Mesothelial cell of epicardium (in vitro differentiated cells): ENCODE results near the gene COL27A1. TPM values are rescaled to one million over a fixed set of nuclear protein-coding genes. Genes with fewer than 3 reads are reported as not detected.

Experiments used
- DNase-seq, 2 experiments: peaks; one replicate each; pipeline ENCODE4 v3.0.0; 2021; ENCODE audit warnings: low spot score in 2 of 2; ENCODE audit not compliant: unreplicated experiment in 2 of 2
- H3K27ac Mint-ChIP-seq: 2 replicates; pipeline ENCODE4 v1.8.0; 2021; ENCODE audit warnings: mixed read lengths
- H3K27me3 Mint-ChIP-seq: 2 replicates; pipeline ENCODE4 v1.8.0; 2021; ENCODE audit warnings: low read depth, mixed read lengths
- H3K36me3 Mint-ChIP-seq: 2 replicates; pipeline ENCODE4 v1.8.0; 2021; ENCODE audit warnings: mixed read lengths
- H3K4me1 Mint-ChIP-seq: 2 replicates; pipeline ENCODE4 v1.8.0; 2021; ENCODE audit warnings: mixed read lengths
- H3K4me3 Mint-ChIP-seq: 2 replicates; pipeline ENCODE4 v1.8.0; 2021; ENCODE audit warnings: mild to moderate bottlenecking, moderate library complexity, mixed read lengths
- H3K9me3 Mint-ChIP-seq: 2 replicates; pipeline ENCODE4 v1.8.0; 2021; ENCODE audit warnings: mixed read lengths
- CTCF ChIP-seq: fragments of 200-600 bp; sonication (generic); IDR thresholded peaks from one replicate; pipeline ENCODE4 v1.5.0; 2021; ENCODE audit warnings: antibody characterized with exemption; ENCODE audit not compliant: unreplicated experiment
- total RNA-seq: library from RNA; stranded (reverse); gene quantifications from 3 replicates; pipeline ENCODE4 v1.2.1, GENCODE V29; 2021

Gene COL27A1
- total RNA-seq, 1 donor from 2014 or later, result 138 TPM

DNA sequence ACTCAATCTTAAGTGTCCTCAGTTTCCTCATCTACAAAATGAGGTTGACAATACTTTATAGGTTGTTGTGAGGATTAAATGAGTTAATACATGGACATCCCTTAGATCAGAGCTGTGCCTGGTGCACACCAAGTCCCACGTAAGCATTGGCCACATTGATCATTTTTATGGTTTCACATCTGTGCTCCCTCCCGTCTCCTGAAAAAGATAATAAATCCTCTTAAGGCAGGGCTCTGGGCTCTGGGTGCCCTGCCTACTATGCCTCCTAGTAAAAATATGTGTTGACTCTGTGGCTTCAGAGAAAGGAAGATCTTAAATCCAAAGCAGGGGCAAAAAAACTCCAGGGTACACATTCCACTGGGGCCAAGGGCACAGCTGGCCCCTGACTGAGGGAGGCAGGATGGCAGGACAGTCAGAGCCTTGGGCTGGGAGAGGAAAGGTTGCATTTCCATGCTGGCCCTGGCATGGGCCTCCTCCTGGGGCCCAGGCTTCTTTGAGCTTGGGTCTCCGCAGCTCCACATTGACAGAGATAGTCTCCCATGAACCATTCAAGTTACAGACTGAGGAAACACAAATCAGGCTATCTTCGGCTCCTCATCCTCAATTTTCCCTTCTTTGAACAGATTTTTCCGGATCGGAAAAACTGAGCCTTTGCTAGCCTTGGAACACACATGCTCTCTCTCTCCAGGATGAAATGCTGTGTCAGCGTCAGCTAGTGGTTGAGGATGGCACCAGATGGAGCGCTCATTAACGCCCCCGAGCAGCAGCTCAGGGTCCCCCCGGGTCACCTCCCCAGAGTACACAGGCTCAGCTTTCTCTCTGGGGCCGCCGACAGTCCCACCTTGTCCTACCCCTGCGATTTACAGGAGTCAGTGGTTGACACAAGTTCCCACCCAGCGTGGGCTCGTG is 33.9 kb upstream of the COL27A1 start:
- no peak for DNase-seq
- no peak for TF ChIP-seq CTCF
- H3K4me3 Mint-ChIP-seq, result no peak overlapping the region
- H3K4me1 Mint-ChIP-seq, result peaks cover 13% of the 10 kb centered on the region
- no peaks in the 10 kb centered on the region for H3K27me3 Mint-ChIP-seq
- no peaks in the 10 kb centered on the region for H3K9me3 Mint-ChIP-seq
- no peak overlapping the region for H3K27ac Mint-ChIP-seq
- H3K36me3 Mint-ChIP-seq, result no peaks in the 10 kb centered on the region

DNA sequence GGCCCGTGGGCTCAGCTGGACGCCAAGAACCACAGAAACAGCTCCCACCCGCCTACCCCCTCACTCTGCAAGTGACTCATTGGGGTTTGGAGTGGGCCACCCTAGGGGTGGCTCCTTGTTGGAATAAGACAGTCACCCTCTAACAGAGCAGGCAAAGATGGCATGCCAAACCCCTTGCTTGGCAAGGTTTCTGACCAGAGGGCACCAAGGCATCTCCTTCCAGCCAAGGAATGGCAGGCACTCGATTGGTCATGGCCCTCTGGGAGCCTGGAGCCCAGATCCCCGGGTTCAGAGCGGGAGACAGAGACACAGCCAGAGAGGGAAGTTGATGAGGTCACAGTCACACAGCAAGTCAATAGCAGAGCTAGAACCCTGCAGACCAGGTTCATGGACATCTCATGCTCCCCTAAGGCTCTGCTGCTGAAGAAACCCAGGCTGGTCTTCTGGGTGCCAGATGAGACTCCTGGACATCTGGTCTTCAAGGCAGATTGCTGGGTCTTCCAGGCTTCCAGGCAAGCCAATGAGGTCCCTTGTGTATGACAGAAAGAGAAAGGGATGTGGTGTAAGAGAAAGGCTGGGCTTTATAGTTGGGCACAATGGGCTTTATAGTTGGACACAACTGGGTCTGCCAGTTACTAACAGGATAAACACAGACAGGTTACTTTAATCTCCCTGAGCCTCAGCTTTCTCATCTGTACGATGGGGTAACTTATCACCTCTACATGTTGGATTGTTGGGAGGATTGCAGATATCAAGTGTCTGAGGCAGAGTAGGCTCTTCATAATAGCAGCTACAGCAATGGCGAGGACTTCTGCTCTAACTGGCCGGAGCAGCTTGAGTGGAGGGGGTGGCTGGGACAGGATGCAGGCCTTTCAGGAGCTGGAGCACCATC is 33.0 kb upstream of the COL27A1 start:
- no peaks in the 10 kb centered on the region for H3K36me3 Mint-ChIP-seq
- H3K4me3 Mint-ChIP-seq, result no peak overlapping the region
- no peak overlapping the region for H3K27ac Mint-ChIP-seq
- no peak for TF ChIP-seq CTCF
- no peaks in the 10 kb centered on the region for H3K27me3 Mint-ChIP-seq
- peaks cover 3% of the 10 kb centered on the region for H3K9me3 Mint-ChIP-seq
- no peak for DNase-seq
- H3K4me1 Mint-ChIP-seq, result peaks cover 13% of the 10 kb centered on the region

GRCh38 chr9:114123031-114123977 is 32.0 kb upstream of the COL27A1 start:
- H3K27me3 Mint-ChIP-seq, result no peaks in the 10 kb centered on the region
- no peak for DNase-seq
- H3K27ac Mint-ChIP-seq, result no peak overlapping the region
- peaks cover 11% of the 10 kb centered on the region for H3K4me1 Mint-ChIP-seq
- no peak for TF ChIP-seq CTCF
- no peaks in the 10 kb centered on the region for H3K36me3 Mint-ChIP-seq
- H3K4me3 Mint-ChIP-seq, result no peak overlapping the region
- peaks cover 10% of the 10 kb centered on the region for H3K9me3 Mint-ChIP-seq

GRCh38 chr9:114124138-114124537 is 31.2 kb upstream of the COL27A1 start:
- Mint-ChIP-seq H3K4me3 (no peak overlapping the region), H3K36me3 (no peaks in the 10 kb centered on the region), H3K27me3 (no peaks in the 10 kb centered on the region), H3K27ac (peak overlapping the region; percentile 7), H3K9me3 (peaks cover 10% of the 10 kb centered on the region), H3K4me1 (peaks cover 5% of the 10 kb centered on the region)
- DNase-seq, result no peak
- no peak for TF ChIP-seq CTCF
